NCI-H526 (cell line): ENCODE data around the gene TTC39C.
A peak's percentile ranks its signal among the peaks of the same experiment; 100 is the strongest.

ENCODE experiments used
- DNase-seq, 2 experiments: peaks; one replicate each; lab custom pipeline; 2025; lab: John Stamatoyannopoulos, UW

TTC39C gene

DNA sequence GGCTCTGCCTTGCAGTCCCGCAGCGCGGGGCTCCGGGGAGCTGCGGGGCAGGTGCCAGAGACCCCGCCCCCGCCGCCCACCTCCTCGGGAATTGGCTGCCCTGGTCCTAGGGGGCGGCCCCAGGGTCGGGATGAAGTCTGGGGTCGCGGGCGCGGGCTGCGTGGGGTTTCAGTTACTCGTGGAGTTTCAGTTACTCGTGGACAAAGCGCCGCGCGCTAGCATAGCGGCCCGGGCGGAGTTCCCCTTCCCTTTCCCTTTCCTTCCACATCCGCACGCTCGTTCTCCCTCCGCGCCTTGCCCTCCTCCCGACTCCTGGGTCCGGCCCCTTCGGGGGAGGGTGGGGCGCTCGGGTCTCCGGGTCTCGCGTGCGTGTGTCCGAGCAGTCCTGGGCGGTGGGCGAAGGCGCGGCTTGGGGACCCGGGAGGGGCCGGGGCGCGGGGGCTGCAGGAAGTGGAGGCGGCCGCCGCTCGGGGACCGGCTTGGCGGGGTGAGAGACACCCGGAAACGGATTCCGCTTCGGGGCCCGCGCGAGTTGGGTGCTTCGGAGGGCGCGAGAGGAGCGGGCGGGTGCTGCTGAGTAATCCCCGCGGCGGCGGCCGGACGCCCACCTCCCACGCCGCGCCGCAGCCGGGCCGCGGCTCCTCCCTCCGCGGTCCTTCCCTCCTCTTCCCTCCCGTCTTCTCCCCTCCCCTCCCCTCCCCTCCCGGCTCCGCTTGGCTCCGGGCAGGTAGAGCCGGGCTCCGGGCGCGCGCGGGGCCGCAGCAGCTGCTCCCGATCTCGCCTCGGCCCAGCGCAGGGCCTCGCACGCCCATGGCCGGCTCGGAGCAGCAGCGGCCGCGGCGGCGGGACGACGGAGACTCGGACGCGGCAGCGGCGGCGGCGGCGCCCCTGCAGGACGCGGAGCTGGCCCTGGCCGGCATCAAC, at the start of gene TTC39C:
Gene TTC39C (plus strand): TSS at position 693 of the 924 bp plus-strand sequence. CDS start 118 bp downstream, at position 811.
- peak; percentile 14 to 84 for DNase-seq

DNA sequence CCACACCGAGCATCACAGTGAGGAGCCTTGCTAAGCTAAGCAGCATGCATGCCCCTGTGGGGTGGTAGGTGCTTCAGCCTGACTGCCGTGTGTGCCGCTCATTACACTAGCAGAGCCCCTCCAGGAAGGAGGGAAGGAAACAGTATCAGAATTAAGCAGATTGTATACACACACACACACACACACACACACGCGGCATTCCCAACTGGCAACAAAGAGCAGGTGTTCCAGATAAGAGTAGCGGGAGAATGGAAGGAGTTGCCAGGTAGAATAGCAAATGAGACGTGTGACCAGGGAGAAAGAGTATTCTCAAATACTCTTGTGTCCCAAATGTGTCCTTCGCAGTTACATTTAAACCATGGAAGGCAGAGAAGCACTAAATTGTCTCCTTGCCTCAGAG, 47.6 kb upstream of the TTC39C start:
- peak; percentile 14 to 19 for DNase-seq

DNA sequence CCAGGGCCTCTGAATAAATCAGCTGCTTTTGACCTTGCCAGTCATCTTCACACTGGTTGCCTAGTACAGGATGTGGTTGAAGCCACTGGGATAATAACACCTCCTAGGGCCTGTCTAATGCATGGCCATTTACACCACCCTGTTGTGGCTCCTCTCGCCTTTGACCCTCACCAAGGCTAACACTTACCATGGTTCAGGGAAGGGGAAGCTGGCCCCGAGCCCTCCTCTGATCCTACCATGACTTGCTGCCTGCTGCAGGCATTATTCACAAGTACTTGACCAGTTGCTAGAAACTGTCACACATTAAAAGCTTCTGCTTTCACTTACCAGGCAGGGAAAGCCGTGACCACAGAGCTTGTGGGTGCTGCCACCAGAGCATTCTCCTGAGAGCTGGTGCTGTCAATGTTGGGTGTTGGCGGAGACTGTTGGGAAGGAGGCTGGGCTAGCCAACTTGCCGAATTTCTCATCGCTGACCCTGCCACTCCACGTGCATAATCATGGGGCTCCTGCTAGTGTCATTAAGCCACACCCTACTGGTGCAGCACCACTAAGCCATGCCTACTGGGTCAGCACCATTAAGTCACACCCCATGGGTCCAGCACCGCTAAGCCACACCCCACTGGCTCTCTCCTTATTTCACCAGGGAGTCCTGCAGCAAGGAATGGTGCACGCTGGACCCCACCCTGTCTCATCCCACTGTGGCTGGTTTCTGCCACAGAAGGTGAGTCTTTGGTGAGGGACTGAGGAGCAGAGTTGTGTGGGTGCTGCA, 47.0 kb upstream of the TTC39C start:
- DNase-seq = no peak

DNA sequence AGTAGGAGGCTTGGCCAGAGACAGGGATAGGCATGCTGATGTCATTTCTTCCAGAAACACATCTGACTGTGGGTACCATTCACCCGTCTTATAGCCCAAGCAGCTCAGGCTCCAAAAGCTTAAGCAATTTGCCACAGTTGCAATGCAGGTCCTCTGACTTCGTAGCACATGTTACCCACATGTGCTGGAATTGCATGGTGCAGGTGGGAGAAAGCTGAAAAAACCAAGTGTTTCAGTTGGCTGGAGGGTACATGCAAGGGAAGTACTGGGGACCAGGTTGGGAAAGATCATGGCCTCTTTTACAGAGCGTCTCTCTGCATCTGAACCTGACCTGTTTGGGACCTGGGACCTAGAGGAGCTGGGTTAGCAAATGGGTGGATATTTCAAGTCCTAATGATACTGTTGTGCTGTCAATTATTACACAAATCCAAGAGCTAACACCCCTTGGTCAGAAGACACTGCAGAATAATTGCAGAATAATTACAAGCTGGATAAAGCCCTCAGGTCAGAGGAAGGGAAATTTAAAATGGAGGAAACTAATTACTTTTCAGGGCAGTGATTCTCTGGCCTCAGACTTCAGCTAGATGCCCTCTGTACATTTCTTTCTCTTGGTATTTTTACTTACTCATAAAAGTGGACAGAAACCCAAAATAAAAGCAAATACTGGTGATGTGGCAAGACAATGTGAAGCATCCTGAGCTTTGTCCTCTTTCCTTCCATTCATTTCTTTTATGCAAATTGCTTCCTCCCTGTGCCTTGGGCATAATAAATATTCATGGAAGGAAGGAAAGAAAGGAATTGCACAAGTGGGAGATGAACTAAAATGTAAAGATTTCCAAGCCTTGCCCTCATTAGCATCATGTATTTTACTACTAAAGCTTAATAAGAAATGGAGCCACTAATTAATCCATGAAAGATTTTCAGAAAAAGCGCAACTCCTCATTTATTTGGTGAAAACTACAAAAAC, 45.6 kb upstream of the TTC39C start:
- no peak for DNase-seq

DNA sequence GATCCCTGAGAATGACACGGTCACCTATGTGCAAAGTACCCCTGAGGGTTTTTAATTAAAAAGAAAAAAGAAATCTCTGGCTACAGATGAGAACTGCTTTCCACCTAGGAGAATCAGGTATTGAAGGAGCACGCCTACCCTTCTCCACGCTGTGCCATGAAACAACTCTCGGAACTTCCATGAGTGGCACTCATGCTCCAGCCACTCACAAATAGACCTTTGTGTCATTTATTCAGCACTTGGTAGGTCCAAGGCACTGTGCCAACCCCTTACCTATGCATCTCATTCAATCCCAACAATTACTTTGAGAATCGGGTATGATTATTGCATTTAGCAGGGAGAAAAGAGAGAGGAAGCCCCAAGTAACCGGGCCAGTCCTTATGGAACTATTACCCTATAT, 44.9 kb upstream of the TTC39C start:
- no peak for DNase-seq

DNA sequence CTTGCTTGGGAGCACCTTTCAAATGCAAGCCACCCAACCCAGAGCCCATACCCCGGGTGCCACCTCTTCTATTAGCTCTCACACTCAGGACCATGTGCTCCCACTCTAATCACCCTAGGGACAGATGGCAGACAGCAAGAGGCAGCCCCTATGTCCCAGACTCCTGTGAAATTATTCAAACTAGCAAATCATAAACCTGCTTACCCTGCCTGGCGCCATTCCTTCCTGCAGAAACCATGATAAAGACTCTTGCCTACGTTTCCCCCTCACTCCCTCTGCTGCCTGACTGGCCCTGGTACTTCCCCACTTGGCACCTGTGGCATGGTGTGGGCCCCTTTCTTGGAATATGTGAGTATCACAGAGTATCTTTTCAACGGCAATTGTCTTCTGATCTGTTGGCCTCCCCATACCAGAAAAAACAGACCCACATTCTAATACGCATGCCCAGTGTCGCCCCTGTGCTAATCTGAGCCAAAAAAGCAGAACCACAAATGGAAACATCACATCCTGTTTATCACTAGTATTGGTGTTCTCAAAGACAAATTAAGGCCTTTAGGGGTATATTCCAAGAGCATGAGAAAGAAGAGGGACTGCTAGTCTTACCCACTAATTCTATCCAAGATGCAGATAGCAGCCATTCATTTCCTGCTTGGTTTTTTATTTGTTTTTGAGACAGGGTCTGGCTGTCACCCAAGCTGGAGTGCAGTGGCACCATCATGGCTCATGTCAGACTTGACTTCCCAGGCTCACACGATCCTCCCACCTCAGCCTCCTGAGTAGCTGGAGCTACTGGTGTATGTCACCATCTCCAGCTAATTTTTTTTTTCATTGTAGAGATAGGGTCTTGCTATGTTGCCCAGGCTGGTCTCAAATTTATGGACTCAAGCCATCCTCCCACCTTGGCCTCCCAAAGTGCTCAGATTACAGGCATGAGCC, 44.1 kb upstream of the TTC39C start:
- no peak for DNase-seq

DNA sequence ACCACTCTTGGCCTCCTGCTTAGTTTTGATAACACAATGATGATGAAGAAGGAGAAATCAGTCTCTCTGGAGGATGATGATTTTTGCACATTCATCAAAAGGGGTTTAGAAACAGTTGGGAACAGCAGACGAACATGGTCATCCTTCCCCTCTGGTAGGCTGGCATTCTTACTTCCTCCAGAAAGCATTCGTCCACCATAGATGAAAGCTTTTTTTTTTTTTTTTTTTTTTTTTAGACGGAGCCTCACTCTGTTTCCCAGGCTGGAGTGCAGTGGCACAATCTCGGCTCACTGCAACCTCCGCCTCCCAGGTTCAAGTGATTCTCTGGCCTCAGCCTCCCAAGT, 43.5 kb upstream of the TTC39C start:
- no peak for DNase-seq

DNA sequence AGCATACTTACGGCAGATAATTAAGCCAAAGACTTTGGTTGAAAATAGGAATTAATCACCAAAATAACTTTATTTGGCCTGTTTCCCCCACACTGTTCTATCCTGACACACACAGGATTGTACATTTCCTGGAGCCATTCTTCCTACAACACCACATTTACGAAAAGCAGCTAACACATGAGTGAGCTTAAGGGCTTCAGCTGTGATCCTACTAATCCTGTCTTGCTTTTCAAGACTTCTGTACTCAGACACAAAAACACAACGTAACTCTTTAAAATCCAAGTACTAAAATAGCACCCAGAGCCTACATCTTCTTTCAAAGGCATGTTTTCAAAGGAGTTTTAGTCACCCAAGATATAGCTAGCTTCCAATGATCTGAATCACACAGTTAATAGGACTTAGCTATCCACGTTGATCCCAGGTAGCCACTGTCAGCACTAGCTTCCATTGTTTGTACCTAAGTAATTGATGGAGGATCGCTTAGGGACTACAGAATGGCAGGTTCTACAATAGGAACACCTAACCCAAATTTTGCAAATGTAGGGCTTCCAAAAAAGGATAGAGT, 42.8 kb upstream of the TTC39C start:
- DNase-seq = no peak

DNA sequence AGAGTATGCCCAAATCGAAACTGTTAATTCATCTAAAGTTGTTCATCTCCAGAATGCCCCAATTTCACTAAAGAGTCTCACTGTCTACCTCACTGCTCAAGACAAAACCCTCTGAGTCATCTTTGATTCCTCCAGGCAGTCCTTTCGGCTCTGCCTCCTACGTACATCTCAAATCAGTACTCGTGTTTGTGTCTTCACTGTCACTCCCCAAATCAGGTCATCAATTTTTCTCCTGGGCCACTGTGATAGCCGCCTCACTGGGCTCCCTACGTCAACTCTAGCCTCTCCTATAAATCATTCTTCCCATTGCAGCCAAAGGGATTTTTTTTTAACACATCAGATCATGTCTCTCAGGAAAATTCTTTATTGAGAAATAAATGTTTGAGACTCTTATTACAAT, 42.1 kb upstream of the TTC39C start:
- no peak for DNase-seq

DNA sequence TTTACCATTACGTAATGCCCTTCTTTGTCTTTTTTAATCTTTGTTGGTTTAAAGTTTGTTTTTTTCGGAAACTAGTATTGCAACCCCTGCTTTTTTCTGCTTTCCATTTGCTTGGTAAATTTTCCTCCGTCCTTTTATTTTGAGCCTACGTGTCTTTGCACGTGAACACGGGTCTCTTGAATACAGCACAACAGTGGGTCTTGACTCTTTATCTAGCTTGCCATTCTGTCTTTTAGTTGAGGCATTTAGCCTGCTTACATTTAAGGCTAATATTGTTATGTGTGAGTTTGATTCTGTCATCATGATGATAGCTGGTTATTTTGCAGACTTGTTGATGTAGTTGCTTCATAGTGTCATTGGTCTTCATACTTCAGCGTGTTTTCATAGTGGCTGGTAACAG, 37.5 kb upstream of the TTC39C start:
- no peak for DNase-seq

DNA sequence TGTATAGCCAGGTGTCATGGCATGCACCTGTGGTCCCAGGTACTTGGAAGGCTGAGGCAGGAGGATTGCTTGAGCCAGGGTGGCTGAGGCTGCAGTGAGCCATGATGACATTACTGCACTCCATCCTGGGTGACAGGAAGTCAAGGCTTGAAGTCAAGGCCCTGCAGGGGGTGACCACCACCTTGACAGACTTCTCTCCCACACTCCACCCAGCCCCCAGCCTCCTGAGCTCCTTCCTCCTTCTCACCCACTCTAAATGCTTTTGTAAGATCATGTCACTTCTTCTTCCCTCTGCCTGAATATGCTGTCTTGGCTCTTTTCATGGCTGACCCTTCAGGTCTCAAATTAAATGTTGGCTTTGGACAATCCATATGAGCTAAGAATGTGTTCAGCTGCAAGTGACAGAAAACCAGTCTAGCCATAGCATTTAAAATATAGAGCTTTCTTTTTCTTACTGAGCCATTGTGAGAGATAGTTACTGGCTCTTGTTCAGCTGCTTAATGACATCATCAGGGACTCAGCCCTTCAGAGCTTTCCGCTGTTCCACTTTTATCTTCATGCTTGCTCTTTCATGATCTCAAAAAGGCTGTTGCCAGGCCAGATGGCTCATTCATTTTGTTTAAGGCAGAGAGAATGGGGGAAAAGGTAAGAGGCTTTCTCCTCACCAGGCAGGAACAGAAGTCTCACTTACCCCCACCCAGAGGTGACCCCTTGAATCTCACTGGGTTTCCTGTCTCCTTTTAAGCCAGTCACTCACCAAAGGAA, 36.7 kb upstream of the TTC39C start:
- no peak for DNase-seq

DNA sequence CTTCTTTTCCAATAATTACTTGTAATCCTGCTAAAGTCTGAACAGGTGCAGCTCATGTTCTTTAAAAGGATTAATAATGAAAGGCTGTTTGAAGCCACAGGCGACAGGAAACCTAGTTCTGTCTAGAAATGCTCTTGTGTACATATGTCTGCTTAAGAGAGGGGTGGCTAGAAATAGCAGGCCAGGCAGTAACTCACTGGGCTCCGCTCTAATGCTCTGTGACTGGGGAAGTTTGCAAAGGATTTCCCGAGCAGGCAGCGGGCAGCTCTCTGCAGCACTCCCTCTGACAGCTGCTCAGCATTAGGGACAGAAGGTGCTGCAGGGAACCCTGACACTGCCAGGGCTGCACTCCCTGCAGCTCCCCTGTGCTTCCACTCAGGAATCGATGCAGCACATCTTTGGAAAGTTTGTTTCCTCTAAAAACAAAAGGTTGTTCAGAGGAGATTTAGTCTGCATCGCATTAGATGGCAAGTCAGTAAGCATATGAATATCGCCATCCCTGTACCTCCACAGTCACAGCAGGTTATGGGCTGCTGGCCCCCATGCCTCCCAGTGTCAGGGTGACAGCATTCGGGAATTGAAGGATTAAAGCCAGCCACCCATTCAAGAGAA, 33.1 kb upstream of the TTC39C start:
- DNase-seq = no peak

DNA sequence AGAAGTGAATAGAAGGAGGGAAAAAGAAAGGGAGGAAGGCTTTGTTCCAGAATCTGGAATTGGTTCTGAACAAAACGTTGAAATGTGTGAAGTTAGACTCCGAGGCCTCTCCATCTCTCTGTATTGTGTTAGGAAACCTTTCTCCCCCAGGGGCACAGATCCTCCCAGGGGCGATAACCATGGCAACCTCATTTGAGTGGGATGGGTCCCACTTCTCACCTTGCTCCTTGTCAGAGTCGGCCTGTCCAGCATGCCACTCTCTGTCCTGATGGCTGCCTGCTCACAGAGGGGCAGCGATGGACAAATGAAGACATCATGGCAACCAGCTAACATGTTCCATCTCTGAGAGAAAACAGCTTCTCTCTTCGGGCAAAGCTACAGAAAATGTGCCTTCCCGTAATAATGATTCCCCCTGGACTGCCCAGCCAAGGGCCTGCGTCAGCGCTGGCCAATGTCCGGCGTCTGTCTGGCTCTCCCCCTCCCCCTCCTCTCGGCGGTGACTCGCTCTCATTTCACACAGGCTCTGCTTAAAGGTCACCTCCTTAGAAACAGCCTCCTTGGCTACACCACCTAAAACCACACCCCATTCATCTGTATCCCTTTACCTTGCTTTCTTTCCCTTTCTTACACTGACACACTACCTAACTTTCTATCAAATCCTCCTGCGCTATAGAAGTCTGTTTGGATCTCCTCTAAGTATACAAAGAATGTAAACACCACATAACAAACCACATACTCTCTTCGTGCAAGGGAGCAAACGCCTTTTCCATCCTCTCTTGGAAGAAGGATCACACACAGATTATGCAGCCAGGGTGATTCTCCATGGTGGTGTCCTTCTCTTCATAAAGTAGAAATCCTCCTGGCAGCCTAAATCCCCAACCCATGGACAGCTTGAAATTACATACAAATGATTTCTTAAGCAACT, 32.1 kb upstream of the TTC39C start:
- no peak for DNase-seq

DNA sequence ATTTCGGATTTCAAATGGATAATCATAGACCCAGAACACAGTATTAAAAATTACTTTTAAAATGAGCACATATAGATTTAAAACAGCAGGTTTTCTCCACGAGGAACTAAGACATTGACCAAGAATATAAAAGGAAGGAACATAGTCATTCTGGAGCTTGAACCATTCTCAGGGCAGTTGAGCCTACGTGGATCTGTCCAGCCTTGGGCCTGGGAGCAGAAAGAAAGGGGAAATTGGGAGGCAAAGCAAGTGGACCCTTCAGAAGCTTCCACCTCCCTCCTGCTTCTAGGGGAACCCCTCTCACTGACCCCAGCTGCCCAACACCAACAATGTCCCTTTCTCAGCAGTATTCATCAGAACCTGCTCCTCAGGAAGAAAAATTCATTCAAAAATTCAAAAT, 31.4 kb upstream of the TTC39C start:
- no peak for DNase-seq

DNA sequence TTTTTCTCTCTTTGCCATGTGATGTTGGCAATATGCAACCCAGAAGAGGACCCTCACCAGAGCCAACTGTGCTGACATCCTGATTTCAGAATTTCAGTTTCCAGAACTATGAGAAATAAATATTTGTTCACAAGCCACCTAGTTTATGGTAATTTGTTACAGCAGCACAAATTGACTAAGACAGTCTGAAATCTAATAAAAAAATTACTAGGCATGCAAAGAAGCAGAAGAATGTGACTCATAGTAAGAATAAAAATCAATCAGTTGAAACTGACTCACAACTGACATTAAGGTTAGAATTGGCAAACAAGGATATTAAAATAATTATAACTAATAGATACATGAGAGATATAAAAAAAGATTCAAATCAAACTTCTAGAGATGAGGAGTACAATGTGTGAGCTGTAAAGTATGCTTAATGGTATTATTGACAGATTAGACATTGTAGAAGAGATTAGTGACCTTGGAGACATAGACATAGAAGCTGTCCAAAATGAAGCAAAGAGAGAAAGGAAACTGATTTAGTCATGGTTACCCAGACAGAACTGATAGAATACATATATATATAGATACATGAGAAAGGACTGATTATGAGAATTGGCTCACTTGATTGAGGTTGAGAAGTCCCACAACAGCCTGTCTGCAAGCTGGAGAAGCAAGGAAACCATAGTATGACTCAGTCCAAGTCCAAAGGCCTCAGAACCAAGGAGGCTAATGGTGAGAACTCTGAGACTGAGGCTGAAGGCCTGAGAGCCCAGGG, 27.8 kb upstream of the TTC39C start:
- DNase-seq = no peak

DNA sequence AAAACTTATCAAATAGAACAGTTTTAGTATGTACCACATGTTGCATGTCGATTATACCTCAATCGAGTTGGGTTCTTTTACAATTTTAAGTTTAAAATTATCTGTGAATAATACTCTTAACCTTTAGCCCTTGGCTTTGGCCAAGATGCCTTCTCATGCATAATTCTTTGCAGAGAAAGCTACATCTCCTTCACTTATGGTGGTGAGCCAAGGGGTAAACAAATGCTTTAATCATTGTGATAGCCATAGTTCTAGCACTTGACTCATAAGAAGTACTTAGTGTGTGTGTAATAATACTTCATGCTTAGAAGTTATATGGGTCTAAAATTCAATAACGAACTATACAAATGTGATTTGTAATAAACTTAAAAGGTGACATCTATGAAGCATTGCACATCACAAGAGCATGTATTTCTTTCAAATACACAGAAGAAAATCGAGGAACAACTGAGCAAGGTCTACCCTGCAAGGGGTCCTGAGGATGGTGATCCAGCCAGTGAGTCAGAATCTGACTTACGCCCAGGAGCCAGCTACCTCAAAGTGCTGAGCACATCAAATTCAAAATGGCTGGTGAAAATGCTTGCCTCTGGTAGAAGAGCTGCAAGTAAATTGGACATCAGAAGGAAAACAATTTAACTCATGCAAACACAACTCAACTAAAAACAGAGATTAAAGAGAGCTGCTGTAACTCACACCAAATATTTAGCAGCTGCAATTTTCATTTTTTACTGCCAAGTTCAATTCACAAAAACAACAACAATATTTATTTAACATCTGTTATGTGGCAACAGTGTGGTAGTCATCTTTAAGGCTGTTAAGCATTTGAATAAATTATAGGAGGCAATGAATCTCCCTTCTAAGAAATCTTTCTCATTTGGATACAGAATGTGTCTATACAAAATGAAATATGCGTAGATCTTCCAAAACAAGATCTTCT, 23.8 kb upstream of the TTC39C start:
- DNase-seq = no peak
